SK-N-SH (cell line): ENCODE measurements around the gene IL17D. TPM values are rescaled to one million over a fixed set of nuclear protein-coding genes. Genes with fewer than 3 reads are reported as not detected.

Experiments
- CTCF ChIA-PET: fragments of 300-600, 350-600 bp; formaldehyde crosslinking; extraction: SDS; loops from one replicate; lab custom pipeline; 2021; lab: Yijun Ruan, JAX
- POLR2A ChIA-PET: fragments of 350-600 bp; sonication (Branson Sonifier 250); formaldehyde crosslinking; extraction: SDS; loops from one replicate; lab custom pipeline; 2020; ENCODE audit warnings: antibody characterized with exemption, inconsistent platforms; lab: Yijun Ruan, JAX
- DNase-seq: peaks from one replicate; pipeline ENCODE4 v3.0.0; 2012
- H2AFZ ChIP-seq: fragments of 200-600 bp; sonication (generic); 2 replicates; pipeline ENCODE4 v1.8.1; 2016; ENCODE audit warnings: antibody characterized with exemption, mild to moderate bottlenecking, low read depth
- H3F3A ChIP-seq: fragments of 200-600 bp; sonication (generic); replicated peaks from 2 replicates; pipeline ENCODE3; 2016; ENCODE audit warnings: antibody characterized with exemption, mild to moderate bottlenecking; ENCODE audit not compliant: insufficient read depth
- H3K27ac ChIP-seq, 2 experiments: fragments of 200-500 bp in 1 of 2; fragments of 200-600 bp in 1 of 2; sonication (Bioruptor generic) in 1 of 2; sonication (generic), shearing (Covaris generic) in 1 of 2; 2 replicates each; pipeline versions ENCODE4 v1.5.1 to v1.6.1; 2014 to 2016; ENCODE audit warnings: low read depth in 2 of 2, inconsistent platforms in 1 of 2, low read length in 1 of 2, mild to moderate bottlenecking in 1 of 2, mixed read lengths in 1 of 2
- H3K27me3 ChIP-seq: fragments of 200-600 bp; sonication (generic), shearing (Covaris generic); 2 replicates; pipeline ENCODE4 v1.6.1; 2016; ENCODE audit warnings: mixed run types; ENCODE audit not compliant: insufficient read depth
- H3K36me3 ChIP-seq, 2 experiments: fragments of 200-500 bp in 1 of 2; fragments of 200-600 bp in 1 of 2; sonication (Bioruptor generic) in 1 of 2; sonication (generic) in 1 of 2; replicated peaks in 1 of 2; 2 replicates each; pipeline versions ENCODE3 to v1.5.1; 2014 to 2016; ENCODE audit warnings: low read length in 1 of 2, mild to moderate bottlenecking in 1 of 2; ENCODE audit not compliant: insufficient read depth in 2 of 2, control insufficient read depth in 1 of 2
- H3K4me1 ChIP-seq, 2 experiments: fragments of 200-500 bp in 1 of 2; fragments of 200-600 bp in 1 of 2; sonication (Bioruptor generic) in 1 of 2; sonication (generic), shearing (Covaris generic) in 1 of 2; 2 replicates each; pipeline versions ENCODE4 v1.5.1 to v1.6.1; 2014 to 2016; ENCODE audit warnings: low read depth in 1 of 2, low read length in 1 of 2, mixed run types in 1 of 2; ENCODE audit not compliant: insufficient read depth in 2 of 2, control insufficient read depth in 1 of 2
- H3K4me2 ChIP-seq: fragments of 200-600 bp; sonication (generic), shearing (Covaris generic); 2 replicates; pipeline ENCODE4 v1.6.1; 2017; ENCODE audit warnings: mixed run types
- H3K4me3 ChIP-seq, 2 experiments: fragments of 200-500 bp in 1 of 2; fragments of 200-600 bp in 1 of 2; sonication (Bioruptor generic) in 1 of 2; sonication (generic), shearing (Covaris generic) in 1 of 2; 2 replicates each; pipeline versions ENCODE4 v1.5.1 to v1.8.1; 2014 to 2016; ENCODE audit warnings: low read depth in 2 of 2, inconsistent platforms in 1 of 2, low read length in 1 of 2, mild to moderate bottlenecking in 1 of 2, mixed read lengths in 1 of 2, moderate library complexity in 1 of 2
- H3K79me2 ChIP-seq: fragments of 200-600 bp; sonication (generic); 2 replicates; pipeline ENCODE4 v1.8.1; 2017; ENCODE audit warnings: mild to moderate bottlenecking; ENCODE audit not compliant: insufficient read depth
- H3K9ac ChIP-seq: fragments of 200-600 bp; sonication (generic); 2 replicates; pipeline ENCODE4 v1.6.1; 2017; ENCODE audit warnings: mixed run types
- H3K9me2 ChIP-seq: fragments of 200-600 bp; sonication (generic); 2 replicates; pipeline ENCODE4 v1.6.1; 2017; ENCODE audit warnings: mixed run types
- H3K9me3 ChIP-seq: fragments of 200-600 bp; sonication (generic); 2 replicates; pipeline ENCODE4 v1.6.1; 2017; ENCODE audit warnings: mixed run types, mild to moderate bottlenecking, moderate library complexity
- H4K20me1 ChIP-seq: fragments of 200-600 bp; sonication (generic); 2 replicates; pipeline ENCODE4 v1.6.1; 2017; ENCODE audit warnings: mild to moderate bottlenecking, mixed run types; ENCODE audit not compliant: insufficient read depth
- EZH2phosphoT487 ChIP-seq: fragments of 200-600 bp; sonication (generic); IDR thresholded peaks from 2 replicates; pipeline ENCODE4 v1.6.1; 2017; ENCODE audit warnings: low read depth, mixed run types, mild to moderate bottlenecking, antibody characterized with exemption, moderate library complexity, borderline replicate concordance
- FOSL2 ChIP-seq: IDR thresholded peaks from 2 replicates; pipeline ENCODE4 v1.4.0; 2012; ENCODE audit warnings: low read depth, mild to moderate bottlenecking, moderate library complexity, borderline replicate concordance
- GATA2 ChIP-seq: sonication (generic); formaldehyde crosslinking; IDR thresholded peaks from 2 replicates; pipeline ENCODE4 v1.5.0; 2020; ENCODE audit warnings: mild to moderate bottlenecking, missing genetic modification reagents
- MXI1 ChIP-seq: IDR thresholded peaks from 2 replicates; pipeline ENCODE4 v1.6.1; 2012; ENCODE audit warnings: mild to moderate bottlenecking, low read depth, low read length, improper control_type of control experiment
- NFIC ChIP-seq: IDR thresholded peaks from 2 replicates; pipeline ENCODE4 v1.4.0; 2012; ENCODE audit warnings: borderline replicate concordance
- NRF1 ChIP-seq: IDR thresholded peaks from 2 replicates; pipeline ENCODE4 v1.6.1; 2012; ENCODE audit warnings: low read depth, mild to moderate bottlenecking, low read length
- POLR2AphosphoS5 ChIP-seq: IDR thresholded peaks from 2 replicates; pipeline ENCODE4 v1.6.1; 2012; ENCODE audit warnings: low read depth, low read length
- RCOR1 ChIP-seq: fragments of 150-350 bp; IDR thresholded peaks from 2 replicates; pipeline ENCODE4 v1.6.1; 2017; ENCODE audit warnings: antibody characterized with exemption, low read length
- SMC3 ChIP-seq: IDR thresholded peaks from 2 replicates; pipeline ENCODE4 v1.6.1; 2012; ENCODE audit warnings: low read depth, low read length, improper control_type of control experiment
- TAF1 ChIP-seq: IDR thresholded peaks from 2 replicates; pipeline ENCODE4 v1.6.1; 2012; ENCODE audit warnings: low read depth, mild to moderate bottlenecking, low read length, moderate library complexity, borderline replicate concordance
- TCF12 ChIP-seq: IDR thresholded peaks from 2 replicates; pipeline ENCODE4 v1.4.0; 2012
- WGBS: methylation state at CpG from one replicate; pipeline ENCODE4 v1.1.6; 2017; ENCODE audit warnings: low lambda C conversion rate; 5-methylcytosine and 5-hydroxymethylcytosine counted together
- polyA plus RNA-seq, 3 experiments: library from polyadenylated mRNA; depleted of rRNA; stranded (reverse); fragments of >200 nt; gene quantifications; 2 replicates each; pipeline ENCODE4 v1.2.3, GENCODE V29; 2012
- TF ChIP-seq, protein P1 (sequence below): IDR thresholded peaks from 2 replicates; pipeline ENCODE4; 2012
- TF ChIP-seq, protein P2 (sequence below): IDR thresholded peaks from 2 replicates; pipeline ENCODE4 v1.6.1; 2012; ENCODE audit warnings: mild to moderate bottlenecking, low read depth, low read length, moderate library complexity
- TF ChIP-seq, protein P3 (sequence below): fragments of 200-600 bp; sonication (generic); IDR thresholded peaks from 2 replicates; pipeline ENCODE4 v1.6.1; 2017; ENCODE audit warnings: antibody characterized with exemption, mild to moderate bottlenecking, moderate library complexity
- TF ChIP-seq, protein P4 (sequence below): fragments of 150-350 bp; IDR thresholded peaks from 2 replicates; pipeline ENCODE4 v1.6.1; 2016; ENCODE audit warnings: mild to moderate bottlenecking, low read depth, low read length

IL17D gene
- polyA plus RNA-seq, 1 of the 3 experiments (the other 2 are of a cell fraction): 2.3 TPM

DNA sequence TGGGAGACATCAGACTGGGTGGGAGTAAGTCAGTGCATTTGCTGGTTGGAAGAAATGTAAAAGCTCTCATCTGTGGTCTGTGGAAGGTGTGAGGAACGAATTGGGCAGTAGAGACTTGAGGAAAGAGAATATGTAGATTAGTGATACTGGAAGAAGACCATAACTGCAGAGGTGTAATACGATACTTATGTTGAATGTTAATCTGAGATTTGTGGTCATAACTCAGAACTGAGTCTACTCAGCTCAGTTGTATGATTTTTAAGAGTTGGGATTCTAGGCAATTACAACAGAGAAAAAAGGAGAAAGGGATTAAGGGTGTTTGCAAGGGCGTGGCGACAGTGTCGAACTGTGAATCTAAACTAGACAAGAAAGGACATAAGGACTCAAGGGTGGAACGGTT, 3.2 kb upstream of the IL17D start:
- 92% methylated on average over 6 of the region's 6 CpGs for WGBS
- Histone ChIP-seq H4K20me1 (no peaks in the 10 kb centered on the region), H3K27me3 (no peaks in the 10 kb centered on the region), H3K9me2 (no peaks in the 10 kb centered on the region), H3K9me3 (no peaks in the 10 kb centered on the region), H3K4me2 (no peak overlapping the region), H3K36me3 (no peaks in the 10 kb centered on the region), H3K4me1 (peaks cover 5 to 9% of the 10 kb centered on the region in 2 experiments; a peak in 2 of 4 replicates), H3K27ac (no peak overlapping the region), H3K9ac (no peak overlapping the region), H3F3A (no peaks in the 10 kb centered on the region), H3K4me3 (no peak overlapping the region), H3K79me2 (no peaks in the 10 kb centered on the region), H2AFZ (no peak overlapping the region)
- no peak for DNase-seq
- POLR2A ChIA-PET: no interaction called here
- CTCF ChIA-PET: interaction anchor here (1.8 kb wide), 1 partner anchor 205 kb away, joined by 5 read pairs; no protein-coding TSS in a partner anchor
- TF ChIP-seq, protein P1, sequence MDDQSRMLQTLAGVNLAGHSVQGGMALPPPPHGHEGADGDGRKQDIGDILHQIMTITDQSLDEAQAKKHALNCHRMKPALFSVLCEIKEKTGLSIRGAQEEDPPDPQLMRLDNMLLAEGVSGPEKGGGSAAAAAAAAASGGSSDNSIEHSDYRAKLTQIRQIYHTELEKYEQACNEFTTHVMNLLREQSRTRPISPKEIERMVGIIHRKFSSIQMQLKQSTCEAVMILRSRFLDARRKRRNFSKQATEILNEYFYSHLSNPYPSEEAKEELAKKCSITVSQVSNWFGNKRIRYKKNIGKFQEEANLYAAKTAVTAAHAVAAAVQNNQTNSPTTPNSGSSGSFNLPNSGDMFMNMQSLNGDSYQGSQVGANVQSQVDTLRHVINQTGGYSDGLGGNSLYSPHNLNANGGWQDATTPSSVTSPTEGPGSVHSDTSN: no peak
- TF ChIP-seq FOSL2 (no peak), TAF1 (no peak), NRF1 (no peak), EZH2phosphoT487 (no peak), NFIC (no peak), MXI1 (no peak), RCOR1 (no peak), POLR2AphosphoS5 (no peak), TCF12 (no peak), GATA2 (no peak), SMC3 (no peak)
- TF ChIP-seq, protein P2, sequence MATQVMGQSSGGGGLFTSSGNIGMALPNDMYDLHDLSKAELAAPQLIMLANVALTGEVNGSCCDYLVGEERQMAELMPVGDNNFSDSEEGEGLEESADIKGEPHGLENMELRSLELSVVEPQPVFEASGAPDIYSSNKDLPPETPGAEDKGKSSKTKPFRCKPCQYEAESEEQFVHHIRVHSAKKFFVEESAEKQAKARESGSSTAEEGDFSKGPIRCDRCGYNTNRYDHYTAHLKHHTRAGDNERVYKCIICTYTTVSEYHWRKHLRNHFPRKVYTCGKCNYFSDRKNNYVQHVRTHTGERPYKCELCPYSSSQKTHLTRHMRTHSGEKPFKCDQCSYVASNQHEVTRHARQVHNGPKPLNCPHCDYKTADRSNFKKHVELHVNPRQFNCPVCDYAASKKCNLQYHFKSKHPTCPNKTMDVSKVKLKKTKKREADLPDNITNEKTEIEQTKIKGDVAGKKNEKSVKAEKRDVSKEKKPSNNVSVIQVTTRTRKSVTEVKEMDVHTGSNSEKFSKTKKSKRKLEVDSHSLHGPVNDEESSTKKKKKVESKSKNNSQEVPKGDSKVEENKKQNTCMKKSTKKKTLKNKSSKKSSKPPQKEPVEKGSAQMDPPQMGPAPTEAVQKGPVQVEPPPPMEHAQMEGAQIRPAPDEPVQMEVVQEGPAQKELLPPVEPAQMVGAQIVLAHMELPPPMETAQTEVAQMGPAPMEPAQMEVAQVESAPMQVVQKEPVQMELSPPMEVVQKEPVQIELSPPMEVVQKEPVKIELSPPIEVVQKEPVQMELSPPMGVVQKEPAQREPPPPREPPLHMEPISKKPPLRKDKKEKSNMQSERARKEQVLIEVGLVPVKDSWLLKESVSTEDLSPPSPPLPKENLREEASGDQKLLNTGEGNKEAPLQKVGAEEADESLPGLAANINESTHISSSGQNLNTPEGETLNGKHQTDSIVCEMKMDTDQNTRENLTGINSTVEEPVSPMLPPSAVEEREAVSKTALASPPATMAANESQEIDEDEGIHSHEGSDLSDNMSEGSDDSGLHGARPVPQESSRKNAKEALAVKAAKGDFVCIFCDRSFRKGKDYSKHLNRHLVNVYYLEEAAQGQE: no peak
- TF ChIP-seq, protein P3, sequence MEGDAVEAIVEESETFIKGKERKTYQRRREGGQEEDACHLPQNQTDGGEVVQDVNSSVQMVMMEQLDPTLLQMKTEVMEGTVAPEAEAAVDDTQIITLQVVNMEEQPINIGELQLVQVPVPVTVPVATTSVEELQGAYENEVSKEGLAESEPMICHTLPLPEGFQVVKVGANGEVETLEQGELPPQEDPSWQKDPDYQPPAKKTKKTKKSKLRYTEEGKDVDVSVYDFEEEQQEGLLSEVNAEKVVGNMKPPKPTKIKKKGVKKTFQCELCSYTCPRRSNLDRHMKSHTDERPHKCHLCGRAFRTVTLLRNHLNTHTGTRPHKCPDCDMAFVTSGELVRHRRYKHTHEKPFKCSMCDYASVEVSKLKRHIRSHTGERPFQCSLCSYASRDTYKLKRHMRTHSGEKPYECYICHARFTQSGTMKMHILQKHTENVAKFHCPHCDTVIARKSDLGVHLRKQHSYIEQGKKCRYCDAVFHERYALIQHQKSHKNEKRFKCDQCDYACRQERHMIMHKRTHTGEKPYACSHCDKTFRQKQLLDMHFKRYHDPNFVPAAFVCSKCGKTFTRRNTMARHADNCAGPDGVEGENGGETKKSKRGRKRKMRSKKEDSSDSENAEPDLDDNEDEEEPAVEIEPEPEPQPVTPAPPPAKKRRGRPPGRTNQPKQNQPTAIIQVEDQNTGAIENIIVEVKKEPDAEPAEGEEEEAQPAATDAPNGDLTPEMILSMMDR: no peak
- TF ChIP-seq, protein P4, sequence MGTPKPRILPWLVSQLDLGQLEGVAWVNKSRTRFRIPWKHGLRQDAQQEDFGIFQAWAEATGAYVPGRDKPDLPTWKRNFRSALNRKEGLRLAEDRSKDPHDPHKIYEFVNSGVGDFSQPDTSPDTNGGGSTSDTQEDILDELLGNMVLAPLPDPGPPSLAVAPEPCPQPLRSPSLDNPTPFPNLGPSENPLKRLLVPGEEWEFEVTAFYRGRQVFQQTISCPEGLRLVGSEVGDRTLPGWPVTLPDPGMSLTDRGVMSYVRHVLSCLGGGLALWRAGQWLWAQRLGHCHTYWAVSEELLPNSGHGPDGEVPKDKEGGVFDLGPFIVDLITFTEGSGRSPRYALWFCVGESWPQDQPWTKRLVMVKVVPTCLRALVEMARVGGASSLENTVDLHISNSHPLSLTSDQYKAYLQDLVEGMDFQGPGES: no peak
